HG03469 (cell line): ENCODE measurements around the gene RNF223.
"Not testable (repeated sequence)": the region's sequence is repeated elsewhere in the genome, so short reads cannot be mapped to it uniquely, and the experiment has no call there.

Experiments
- ATAC-seq: cut with Tn5 transposase; IDR thresholded peaks from one replicate; pipeline ENCODE4 v1.9.1; 2021; ENCODE audit warnings: mild to moderate bottlenecking, moderate library complexity, moderate number of reproducible peaks; ENCODE audit not compliant: unreplicated experiment

The RNF223 gene

GRCh38 chr1:1061682-1062345 is 12.3 kb downstream of the RNF223 start:
- no peak for ATAC-seq

GRCh38 chr1:1060281-1061000 is 13.7 kb downstream of the RNF223 start:
- no peak for ATAC-seq

GRCh38 chr1:1059494-1060280 is 14.4 kb downstream of the RNF223 start:
- peak; percentile 33 for ATAC-seq

- peak; percentile 20 for ATAC-seq
Measured at GRCh38 chr1:1058921-1059493, 15.1 kb downstream of the RNF223 start.

GRCh38 chr1:1058088-1058905 is 15.8 kb downstream of the RNF223 start:
- no peak for ATAC-seq

GRCh38 chr1:1057769-1058087 is 16.4 kb downstream of the RNF223 start:
- not testable (repeated sequence) for ATAC-seq

- ATAC-seq = no peak
Measured at GRCh38 chr1:1055841-1056736, 18.0 kb downstream of the RNF223 start.

GRCh38 chr1:1054971-1055370 is 19.1 kb downstream of the RNF223 start:
- no peak for ATAC-seq

GRCh38 chr1:1054099-1054700 is 19.9 kb downstream of the RNF223 start:
- ATAC-seq = no peak

GRCh38 chr1:1053682-1054081 is 20.4 kb downstream of the RNF223 start:
- ATAC-seq = no peak

GRCh38 chr1:1053022-1053421 is 21.1 kb downstream of the RNF223 start:
- ATAC-seq = no peak

- ATAC-seq = no peak
Measured at GRCh38 chr1:1052003-1052840, 21.9 kb downstream of the RNF223 start.

- ATAC-seq = no peak
Measured at GRCh38 chr1:1051127-1051810, 22.8 kb downstream of the RNF223 start.

GRCh38 chr1:1050577-1051052 is 23.5 kb downstream of the RNF223 start:
- ATAC-seq = no peak

GRCh38 chr1:1049318-1050165 is 24.6 kb downstream of the RNF223 start:
- ATAC-seq = no peak

- ATAC-seq = no peak
Measured at GRCh38 chr1:1048765-1049164, 25.3 kb downstream of the RNF223 start.

- ATAC-seq = no peak
Measured at GRCh38 chr1:1047963-1048362, 26.1 kb downstream of the RNF223 start.
